Stimulated activated naive B cell treated with anti-CD40 and anti-IgM and Interleukin-4, amounts not matched to agents 10 μg/mL and 1 μg/mL and 100 μg/mL, for 72 hours (primary cell): ENCODE measurements around the gene GAL3ST3.
"Not testable (repeated sequence)": the region's sequence is repeated elsewhere in the genome, so short reads cannot be mapped to it uniquely, and the experiment has no call there.

ENCODE experiments used
- ATAC-seq, 2 donors: fragments of 150-1000 bp; cut with Tn5 transposase; replicated peaks; 2 replicates each; pipeline ENCODE4 v1.10.0; 2021; ENCODE audit warnings: moderate library complexity in 1 of 2
- DNase-seq: peaks from one replicate; pipeline ENCODE4 v3.0.0; 2021
- H3K27ac Mint-ChIP-seq: one replicate; pipeline ENCODE4 v1.8.0; 2022; ENCODE audit warnings: mild to moderate bottlenecking, mixed read lengths
- H3K27me3 Mint-ChIP-seq, 2 donors: one replicate each; pipeline ENCODE4 v1.8.0; 2022; ENCODE audit warnings: mixed read lengths in 2 of 2
- H3K36me3 Mint-ChIP-seq, 2 donors: one replicate each; pipeline ENCODE4 v1.8.0; 2022; ENCODE audit warnings: mixed read lengths in 2 of 2, mild to moderate bottlenecking in 1 of 2
- H3K4me1 Mint-ChIP-seq, 2 donors: one replicate each; pipeline ENCODE4 v1.8.0; 2022; ENCODE audit warnings: mixed read lengths in 2 of 2, mild to moderate bottlenecking in 1 of 2
- H3K4me3 Mint-ChIP-seq, 2 donors: one replicate each; pipeline ENCODE4 v1.8.0; 2022; ENCODE audit warnings: mild to moderate bottlenecking in 2 of 2, mixed read lengths in 2 of 2, moderate library complexity in 1 of 2
- H3K9me3 Mint-ChIP-seq, 2 donors: one replicate each; pipeline ENCODE4 v1.8.0; 2022; ENCODE audit warnings: mixed read lengths in 2 of 2, mild to moderate bottlenecking in 1 of 2

GAL3ST3 gene, protein sequence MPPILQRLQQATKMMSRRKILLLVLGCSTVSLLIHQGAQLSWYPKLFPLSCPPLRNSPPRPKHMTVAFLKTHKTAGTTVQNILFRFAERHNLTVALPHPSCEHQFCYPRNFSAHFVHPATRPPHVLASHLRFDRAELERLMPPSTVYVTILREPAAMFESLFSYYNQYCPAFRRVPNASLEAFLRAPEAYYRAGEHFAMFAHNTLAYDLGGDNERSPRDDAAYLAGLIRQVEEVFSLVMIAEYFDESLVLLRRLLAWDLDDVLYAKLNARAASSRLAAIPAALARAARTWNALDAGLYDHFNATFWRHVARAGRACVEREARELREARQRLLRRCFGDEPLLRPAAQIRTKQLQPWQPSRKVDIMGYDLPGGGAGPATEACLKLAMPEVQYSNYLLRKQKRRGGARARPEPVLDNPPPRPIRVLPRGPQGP

GRCh38 chr11:66048547-66049323, at the start of gene GAL3ST3:
TSS of gene GAL3ST3 (minus strand) at chr11:66049161. CDS start at chr11:66045415, 3,746 bp downstream.
- Mint-ChIP-seq H3K4me3 (peak within 1 kb of the TSS; percentile 13 to 17), H3K27ac (no peak within 1 kb of the TSS)

DNA sequence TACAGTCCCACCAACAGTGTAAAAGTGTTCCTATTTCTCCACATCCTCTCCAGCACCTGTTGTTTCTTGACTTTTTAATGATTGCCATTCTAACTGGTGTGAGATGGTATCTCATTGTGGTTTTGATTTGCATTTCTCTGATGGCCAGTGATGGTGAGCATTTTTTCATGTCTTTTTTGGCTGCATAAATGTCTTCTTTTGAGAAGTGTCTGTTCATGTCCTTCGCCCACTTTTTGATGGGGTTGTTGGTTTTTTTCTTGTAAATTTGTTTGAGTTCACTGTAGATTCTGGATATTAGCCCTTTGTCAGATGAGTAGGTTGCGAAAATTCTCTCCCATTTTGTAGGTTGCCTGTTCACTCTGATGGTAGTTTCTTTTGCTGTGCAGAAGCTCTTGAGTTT, 43.2 kb upstream of the GAL3ST3 start:
- not testable (repeated sequence) for H3K9me3 Mint-ChIP-seq, H3K27me3 Mint-ChIP-seq, DNase-seq, H3K4me3 Mint-ChIP-seq, ATAC-seq, H3K27ac Mint-ChIP-seq
- Mint-ChIP-seq H3K4me1 (peaks cover 19 to 25% of the 10 kb centered on the region in 2 donors), H3K36me3 (peaks cover 12% of the 10 kb centered on the region in 2 donors)

More at GRCh38 chr11:66048547-66049323, at the start of gene GAL3ST3:
- DNase-seq (no peak), ATAC-seq (no peak)
- Mint-ChIP-seq H3K27me3 (peaks cover 13 to 26% of the 10 kb centered on the region in 2 donors), H3K9me3 (no peaks in the 10 kb centered on the region), H3K36me3 (peaks cover 2 to 11% of the 10 kb centered on the region in 2 donors), H3K4me1 (peaks cover 30 to 41% of the 10 kb centered on the region in 2 donors)

DNA sequence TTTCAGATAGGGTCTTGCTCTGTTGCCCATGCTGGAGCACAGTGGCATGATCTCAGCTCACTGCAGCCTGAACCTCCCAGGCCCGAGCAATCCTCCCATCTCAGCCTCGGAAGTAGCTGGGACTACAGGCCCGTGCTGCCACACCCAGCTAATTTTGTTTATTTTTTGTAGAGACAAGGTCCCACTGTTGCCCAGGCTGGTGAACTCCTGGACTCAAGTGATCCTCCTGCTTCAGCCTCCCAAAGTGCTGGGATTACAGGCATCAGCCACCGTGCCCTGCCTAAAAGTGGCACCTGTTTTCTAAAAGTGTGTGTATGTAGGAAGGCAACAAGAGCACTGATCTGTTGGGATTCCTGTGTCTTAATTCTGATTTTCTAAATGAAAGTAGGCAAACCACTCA, 41.3 kb upstream of the GAL3ST3 start:
- Mint-ChIP-seq H3K36me3 (peaks cover 10 to 12% of the 10 kb centered on the region in 2 donors), H3K27me3 (no peaks in the 10 kb centered on the region), H3K4me1 (peaks cover 15 to 26% of the 10 kb centered on the region in 2 donors), H3K4me3 (no peak overlapping the region), H3K9me3 (no peaks in the 10 kb centered on the region), H3K27ac (peak overlapping the region; percentile 69)
- no peak for DNase-seq
- ATAC-seq, result no peak

DNA sequence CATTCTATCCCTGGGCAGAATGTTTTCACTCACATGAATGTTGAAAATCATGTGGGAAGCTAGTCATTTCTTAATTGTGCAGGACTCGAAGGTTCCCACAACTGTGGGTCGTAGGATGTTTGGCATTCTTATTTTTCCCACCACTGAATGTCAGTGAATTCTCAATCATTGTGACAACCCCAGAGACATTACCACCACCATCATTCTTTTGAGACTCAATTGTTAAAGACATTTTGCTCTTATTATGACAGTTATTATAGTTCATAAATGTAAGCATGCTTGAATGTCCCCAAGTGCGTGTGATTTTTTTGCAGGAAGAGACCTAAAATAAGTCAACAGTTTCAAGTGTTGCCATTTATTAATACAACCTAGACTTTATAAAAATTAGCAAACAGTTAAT, 40.1 kb upstream of the GAL3ST3 start:
- Mint-ChIP-seq H3K4me3 (no peak overlapping the region), H3K9me3 (no peaks in the 10 kb centered on the region), H3K27me3 (no peaks in the 10 kb centered on the region), H3K36me3 (peaks cover 10 to 12% of the 10 kb centered on the region in 2 donors), H3K27ac (no peak overlapping the region), H3K4me1 (peaks cover 21 to 38% of the 10 kb centered on the region in 2 donors)
- no peak for DNase-seq
- no peak for ATAC-seq

DNA sequence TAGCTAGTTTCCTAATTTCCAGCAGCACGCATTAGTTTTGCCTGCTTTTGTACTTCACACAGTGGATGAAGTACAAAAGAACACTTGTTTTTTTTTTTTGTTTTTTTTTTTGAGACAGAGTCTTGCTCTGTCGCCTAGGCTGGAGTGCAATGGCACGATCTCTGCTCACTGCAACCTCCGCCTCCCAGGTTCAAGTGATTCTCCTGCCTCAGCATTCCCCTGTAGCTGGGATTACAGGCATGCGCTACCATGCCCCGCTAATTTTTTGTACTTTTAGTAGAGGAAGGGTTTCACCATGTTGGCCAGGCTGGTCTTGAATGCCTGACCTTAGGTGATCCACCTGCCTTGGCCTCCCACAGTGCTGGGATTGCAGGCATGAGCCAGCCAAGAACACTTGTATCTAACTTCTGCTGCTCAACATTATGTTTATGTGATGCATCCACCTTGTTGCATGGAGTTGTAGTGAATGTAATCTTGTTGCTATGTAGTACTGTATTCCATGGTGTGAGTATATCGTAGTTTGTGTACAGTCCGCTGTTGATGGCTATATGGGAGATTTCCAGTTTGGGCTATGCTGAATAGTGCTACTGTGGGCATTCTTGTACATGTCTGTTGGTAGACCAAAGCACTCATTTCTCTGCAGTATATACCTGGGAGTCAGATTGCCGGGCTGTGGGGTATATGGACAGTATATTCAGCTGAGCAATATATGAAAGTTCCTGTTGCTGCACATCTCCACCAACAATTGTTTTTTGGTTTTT, 38.4 kb upstream of the GAL3ST3 start:
- no peak overlapping the region for H3K4me3 Mint-ChIP-seq
- H3K27ac Mint-ChIP-seq, result no peak overlapping the region
- H3K36me3 Mint-ChIP-seq, result peaks cover 8% of the 10 kb centered on the region in 2 donors
- no peaks in the 10 kb centered on the region for H3K27me3 Mint-ChIP-seq
- no peaks in the 10 kb centered on the region for H3K9me3 Mint-ChIP-seq
- ATAC-seq (no peak), DNase-seq (no peak)
- H3K4me1 Mint-ChIP-seq, result peaks cover 22 to 52% of the 10 kb centered on the region in 2 donors

DNA sequence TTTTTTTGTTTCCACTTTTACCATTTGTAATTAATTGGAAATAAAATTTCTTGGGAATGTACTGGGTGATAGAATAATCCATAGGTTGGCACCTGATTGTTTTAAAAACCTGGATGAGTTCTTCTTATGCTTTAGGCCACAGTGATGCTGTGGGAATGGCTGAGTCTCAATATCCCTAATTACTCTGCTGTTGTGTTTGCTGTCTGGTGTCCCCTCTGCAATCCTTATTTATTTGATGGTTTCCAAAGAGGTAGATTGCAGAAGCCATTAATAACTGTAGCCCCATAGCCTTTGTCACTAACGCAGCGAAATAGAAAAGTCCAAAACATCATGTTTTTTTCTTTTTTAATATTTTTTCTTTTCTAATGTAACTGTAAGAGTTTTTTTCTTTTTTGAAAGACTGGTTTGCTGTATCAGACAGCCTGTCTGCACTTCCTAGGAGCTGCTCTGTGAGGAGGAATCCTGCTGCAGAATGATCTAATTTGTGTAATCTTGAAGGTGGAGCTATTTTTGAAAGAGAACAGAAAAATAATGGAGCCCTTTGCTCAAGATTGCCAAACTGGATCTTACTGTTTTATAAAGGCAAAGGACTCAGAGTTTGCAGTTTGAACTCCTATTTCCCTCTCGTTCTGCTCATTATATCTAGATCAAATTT, 36.0 kb upstream of the GAL3ST3 start:
- H3K27ac Mint-ChIP-seq, result no peak overlapping the region
- DNase-seq, result no peak
- no peaks in the 10 kb centered on the region for H3K9me3 Mint-ChIP-seq
- H3K4me3 Mint-ChIP-seq, result no peak overlapping the region
- H3K4me1 Mint-ChIP-seq, result peaks cover 34 to 76% of the 10 kb centered on the region in 2 donors
- ATAC-seq, result no peak
- H3K27me3 Mint-ChIP-seq, result no peaks in the 10 kb centered on the region
- H3K36me3 Mint-ChIP-seq, result peaks cover under 1% of the 10 kb centered on the region in 2 donors

GRCh38 chr11:66083767-66084166, 34.8 kb upstream of the GAL3ST3 start:
- Mint-ChIP-seq H3K36me3 (peaks cover 2 to 10% of the 10 kb centered on the region in 2 donors), H3K27me3 (no peaks in the 10 kb centered on the region), H3K4me3 (no peak overlapping the region), H3K9me3 (no peaks in the 10 kb centered on the region), H3K27ac (peak overlapping the region; percentile 68), H3K4me1 (peaks cover 46 to 87% of the 10 kb centered on the region in 2 donors)
- DNase-seq, result no peak
- no peak for ATAC-seq

DNA sequence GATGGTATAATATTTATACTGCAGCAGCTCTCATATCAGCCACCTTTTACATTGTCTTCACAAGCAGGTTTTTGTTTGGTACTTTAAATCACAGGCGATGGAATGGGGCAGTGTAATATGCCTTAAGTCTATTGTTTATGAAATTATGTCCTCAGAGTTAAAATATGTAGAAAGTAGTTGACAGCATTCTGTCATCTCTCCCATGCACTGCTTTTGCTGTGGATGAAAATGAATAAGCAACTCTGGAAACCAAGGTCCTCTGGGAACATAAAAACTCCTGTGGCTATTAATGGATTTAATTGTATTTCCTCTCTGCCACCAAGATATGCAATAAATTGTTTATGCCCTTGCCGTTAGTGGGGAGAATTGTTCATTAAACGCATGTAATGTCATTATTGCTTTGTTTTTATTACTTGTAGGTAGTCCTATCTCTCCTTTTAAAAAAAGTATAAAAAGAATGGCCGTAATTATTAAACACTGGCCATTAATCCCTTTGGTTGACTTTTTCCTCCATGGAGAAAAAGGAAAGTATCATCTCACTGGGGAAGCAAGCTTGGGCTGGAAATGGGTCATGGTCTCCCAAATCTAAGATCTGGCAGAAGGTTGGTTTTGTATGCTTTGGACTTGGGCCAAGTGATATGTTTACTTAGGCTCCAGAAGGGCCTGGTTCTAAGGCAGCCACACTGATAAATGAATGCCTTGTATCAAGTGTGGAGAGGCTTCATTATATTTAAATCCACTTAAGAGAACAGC, 34.2 kb upstream of the GAL3ST3 start:
- no peaks in the 10 kb centered on the region for H3K9me3 Mint-ChIP-seq
- H3K27me3 Mint-ChIP-seq, result no peaks in the 10 kb centered on the region
- H3K36me3 Mint-ChIP-seq, result peaks cover 6 to 16% of the 10 kb centered on the region in 2 donors
- no peak overlapping the region for H3K4me3 Mint-ChIP-seq
- DNase-seq, result no peak
- peak overlapping the region; percentile 15 for H3K27ac Mint-ChIP-seq
- H3K4me1 Mint-ChIP-seq, result peaks cover 47 to 87% of the 10 kb centered on the region in 2 donors
- ATAC-seq, result no peak

GRCh38 chr11:66081505-66081904, 32.5 kb upstream of the GAL3ST3 start:
- ATAC-seq (peak; percentile 94 to 98), DNase-seq (peak; percentile 54)
- Mint-ChIP-seq H3K27ac (peak overlapping the region; percentile 89), H3K27me3 (no peaks in the 10 kb centered on the region), H3K4me1 (peaks cover 45 to 87% of the 10 kb centered on the region in 2 donors), H3K36me3 (peaks cover 8 to 21% of the 10 kb centered on the region in 2 donors), H3K4me3 (peak overlapping the region; percentile 65 to 70), H3K9me3 (no peaks in the 10 kb centered on the region)

DNA sequence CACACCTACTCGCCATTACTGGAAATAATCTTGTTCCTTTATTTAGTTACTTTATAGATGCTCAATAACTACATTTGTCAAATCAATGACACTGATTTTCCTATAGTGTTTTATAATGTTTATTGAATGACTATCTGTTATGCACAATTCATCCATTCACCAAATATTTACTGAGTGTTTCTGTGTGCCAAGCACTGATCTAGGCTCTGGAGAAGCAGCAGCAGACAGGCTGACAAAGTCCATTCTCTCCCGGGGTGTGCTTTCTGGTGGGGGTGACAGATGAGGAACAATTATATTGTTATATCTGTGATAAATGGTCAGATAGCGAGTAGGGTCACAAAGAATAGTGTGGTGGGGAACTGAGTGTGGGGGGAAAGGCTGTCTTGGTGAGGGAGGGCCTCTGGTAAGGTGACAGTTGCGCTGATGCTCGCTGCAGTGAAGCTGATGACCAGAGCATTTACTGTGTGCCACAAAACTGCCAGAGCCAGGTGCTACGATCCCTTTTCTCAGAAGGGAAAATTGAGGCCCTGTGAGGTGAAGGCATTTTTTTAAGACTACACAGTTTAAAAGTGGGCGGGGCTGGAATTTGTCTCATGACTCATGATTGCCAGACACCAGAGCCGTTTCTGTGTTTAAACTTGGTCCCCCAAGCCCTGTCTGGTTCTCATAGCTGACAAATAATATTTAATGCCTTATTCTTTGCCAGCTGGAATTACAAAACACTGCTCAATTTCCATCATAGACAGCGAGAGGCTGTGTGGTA, 31.3 kb upstream of the GAL3ST3 start:
- H3K27ac Mint-ChIP-seq, result peak overlapping the region; percentile 88
- peaks cover 13 to 22% of the 10 kb centered on the region in 2 donors for H3K36me3 Mint-ChIP-seq
- DNase-seq (no peak), ATAC-seq (no peak)
- peaks cover 45 to 93% of the 10 kb centered on the region in 2 donors for H3K4me1 Mint-ChIP-seq
- H3K4me3 Mint-ChIP-seq, result peak overlapping the region in 1 of 2 donors; percentile 36
- no peaks in the 10 kb centered on the region for H3K9me3 Mint-ChIP-seq
- H3K27me3 Mint-ChIP-seq, result no peaks in the 10 kb centered on the region

GRCh38 chr11:66078949-66079348, 30.0 kb upstream of the GAL3ST3 start:
- DNase-seq, H3K4me3 Mint-ChIP-seq, H3K27me3 Mint-ChIP-seq, H3K9me3 Mint-ChIP-seq, ATAC-seq: not testable (repeated sequence)
- Mint-ChIP-seq H3K4me1 (peaks cover 40 to 87% of the 10 kb centered on the region in 2 donors), H3K27ac (peak overlapping the region; percentile 81), H3K36me3 (peaks cover 16 to 31% of the 10 kb centered on the region in 2 donors)

DNA sequence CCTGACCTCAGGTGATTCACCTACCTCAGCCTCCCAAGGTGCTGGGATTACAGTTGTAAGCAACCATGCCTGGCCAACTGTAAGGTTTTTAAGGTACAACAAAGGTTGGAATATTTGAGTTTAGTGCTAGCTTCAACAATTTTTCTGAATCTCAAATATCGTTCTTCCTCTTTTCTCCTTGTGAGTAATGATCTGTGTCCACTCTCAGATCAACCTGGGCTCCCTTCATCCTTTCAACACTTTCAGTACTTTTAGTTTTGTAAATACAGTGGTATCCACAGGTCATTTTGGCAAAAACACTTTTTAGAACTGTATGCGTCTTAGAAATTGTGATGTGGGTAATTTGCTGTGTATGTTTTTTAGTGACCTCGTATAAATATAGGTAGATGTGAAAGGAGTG, 29.0 kb upstream of the GAL3ST3 start:
- H3K9me3 Mint-ChIP-seq, result no peaks in the 10 kb centered on the region
- peak overlapping the region in 1 of 2 donors; percentile 18 for H3K4me3 Mint-ChIP-seq
- DNase-seq (no peak), ATAC-seq (peak; percentile 44 to 55)
- H3K36me3 Mint-ChIP-seq, result peaks cover 18 to 37% of the 10 kb centered on the region in 2 donors
- no peaks in the 10 kb centered on the region for H3K27me3 Mint-ChIP-seq
- H3K4me1 Mint-ChIP-seq, result peaks cover 41 to 82% of the 10 kb centered on the region in 2 donors
- H3K27ac Mint-ChIP-seq, result peak overlapping the region; percentile 81
